HCEC 1CT (cell line): Measurements from ENCODE around the gene KCNC3.
A peak's percentile ranks its signal among the peaks of the same experiment; 100 is the strongest.

Experiments used
- DNase-seq: peaks from one replicate; pipeline ENCODE4 v3.0.0-alpha.2; 2017

Gene KCNC3

GRCh38 chr19:50309396-50310125 lies 19.6 kb downstream of the KCNC3 start:
- no peak for DNase-seq

GRCh38 chr19:50308991-50309390 lies 20.2 kb downstream of the KCNC3 start:
- no peak for DNase-seq

GRCh38 chr19:50303558-50303957 lies 25.6 kb downstream of the KCNC3 start:
- no peak for DNase-seq

- DNase-seq: no peak
These were observed 27.6 kb downstream of the KCNC3 start for GRCh38 chr19:50301607-50301971.

GRCh38 chr19:50300814-50301606 lies 28.2 kb downstream of the KCNC3 start:
- peak; percentile 89 for DNase-seq

- peak; percentile 11 for DNase-seq
These were observed 29.1 kb downstream of the KCNC3 start for GRCh38 chr19:50300051-50300450.

GRCh38 chr19:50293263-50294004 lies 35.7 kb downstream of the KCNC3 start:
- no peak for DNase-seq

GRCh38 chr19:50292216-50292827 lies 36.9 kb downstream of the KCNC3 start:
- no peak for DNase-seq

GRCh38 chr19:50290775-50291174 lies 38.4 kb downstream of the KCNC3 start:
- DNase-seq: no peak

- no peak for DNase-seq
These were observed 39.2 kb downstream of the KCNC3 start for GRCh38 chr19:50290011-50290410.

- no peak for DNase-seq
These were observed 40.2 kb downstream of the KCNC3 start for GRCh38 chr19:50288954-50289353.

GRCh38 chr19:50287331-50287730 lies 41.8 kb downstream of the KCNC3 start:
- no peak for DNase-seq

GRCh38 chr19:50286443-50286842 lies 42.7 kb downstream of the KCNC3 start:
- DNase-seq: no peak

GRCh38 chr19:50285833-50286232 lies 43.3 kb downstream of the KCNC3 start:
- DNase-seq: no peak

GRCh38 chr19:50281491-50281890 lies 47.7 kb downstream of the KCNC3 start:
- no peak for DNase-seq

- DNase-seq: no peak
These were observed 48.2 kb downstream of the KCNC3 start for GRCh38 chr19:50280983-50281382.

GRCh38 chr19:50280074-50280473 lies 49.1 kb downstream of the KCNC3 start:
- DNase-seq: no peak

- no peak for DNase-seq
These were observed 51.1 kb downstream of the KCNC3 start for GRCh38 chr19:50277966-50278580.

GRCh38 chr19:50276370-50277063 lies 52.7 kb downstream of the KCNC3 start:
- no peak for DNase-seq

- no peak for DNase-seq
These were observed 53.4 kb downstream of the KCNC3 start for GRCh38 chr19:50275577-50276368.

- no peak for DNase-seq
These were observed 55.4 kb downstream of the KCNC3 start for GRCh38 chr19:50273821-50274220.
